ENCODE measurements around the gene EPX. TPM values are rescaled to one million over a fixed set of nuclear protein-coding genes. Genes with fewer than 3 reads are reported as not detected.

Gene EPX
- total RNA-seq, 1 donor from 2014 or later, result not detected

DNA sequence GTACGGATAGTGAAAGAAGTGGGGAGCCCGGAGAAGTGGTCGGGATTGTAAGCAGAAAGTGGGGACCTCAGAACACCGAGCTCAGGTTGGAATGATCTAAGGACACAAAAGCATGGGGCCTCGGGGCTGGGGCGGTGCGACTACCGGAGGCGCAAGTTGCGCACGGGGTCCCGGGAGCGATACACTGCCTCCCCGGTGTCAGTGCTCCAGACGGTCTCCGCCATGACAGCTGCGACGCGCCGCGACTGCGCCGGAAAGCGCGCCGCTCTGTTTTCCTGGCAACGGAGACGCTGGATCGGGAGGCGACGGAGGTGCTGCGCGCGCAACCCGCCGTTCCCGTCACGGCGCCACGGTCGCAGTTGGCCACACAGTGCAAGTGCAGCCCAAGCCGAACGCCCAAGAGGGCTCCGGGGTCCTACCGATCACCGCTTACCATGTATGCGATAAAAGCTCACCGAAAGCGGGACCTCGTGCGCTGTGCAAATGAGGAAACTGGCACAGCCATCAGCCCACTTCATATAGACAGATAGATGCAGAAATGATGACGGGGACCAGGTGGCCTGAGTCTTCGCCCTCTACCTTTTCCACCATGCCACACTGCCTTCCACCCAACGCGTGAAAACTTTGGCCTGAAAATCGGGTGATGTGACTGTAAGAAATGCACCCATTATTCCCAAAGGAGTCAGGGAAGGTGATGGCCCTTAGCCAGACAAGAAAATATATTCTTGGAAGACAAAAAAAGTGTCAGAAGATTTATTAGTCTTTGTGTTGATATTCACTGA is 26.7 kb downstream of the EPX start, which contains the start of gene MKS1:
MKS1 (minus strand) TSS at position 249 of the 782 bp plus-strand sequence; CDS start at position 224, 25 bp downstream.
- peak within 1 kb of the TSS; percentile 64 for H3K4me3 ChIP-seq (ENCODE audit: low read depth, low read length)
- no peak for DNase-seq (ENCODE audit: low read depth)
- TF ChIP-seq, protein P1, sequence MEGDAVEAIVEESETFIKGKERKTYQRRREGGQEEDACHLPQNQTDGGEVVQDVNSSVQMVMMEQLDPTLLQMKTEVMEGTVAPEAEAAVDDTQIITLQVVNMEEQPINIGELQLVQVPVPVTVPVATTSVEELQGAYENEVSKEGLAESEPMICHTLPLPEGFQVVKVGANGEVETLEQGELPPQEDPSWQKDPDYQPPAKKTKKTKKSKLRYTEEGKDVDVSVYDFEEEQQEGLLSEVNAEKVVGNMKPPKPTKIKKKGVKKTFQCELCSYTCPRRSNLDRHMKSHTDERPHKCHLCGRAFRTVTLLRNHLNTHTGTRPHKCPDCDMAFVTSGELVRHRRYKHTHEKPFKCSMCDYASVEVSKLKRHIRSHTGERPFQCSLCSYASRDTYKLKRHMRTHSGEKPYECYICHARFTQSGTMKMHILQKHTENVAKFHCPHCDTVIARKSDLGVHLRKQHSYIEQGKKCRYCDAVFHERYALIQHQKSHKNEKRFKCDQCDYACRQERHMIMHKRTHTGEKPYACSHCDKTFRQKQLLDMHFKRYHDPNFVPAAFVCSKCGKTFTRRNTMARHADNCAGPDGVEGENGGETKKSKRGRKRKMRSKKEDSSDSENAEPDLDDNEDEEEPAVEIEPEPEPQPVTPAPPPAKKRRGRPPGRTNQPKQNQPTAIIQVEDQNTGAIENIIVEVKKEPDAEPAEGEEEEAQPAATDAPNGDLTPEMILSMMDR (conservative IDR thresholded peaks at IDR 0.05; ENCODE audit: low read depth, low read length), result peak; percentile 54

DNA sequence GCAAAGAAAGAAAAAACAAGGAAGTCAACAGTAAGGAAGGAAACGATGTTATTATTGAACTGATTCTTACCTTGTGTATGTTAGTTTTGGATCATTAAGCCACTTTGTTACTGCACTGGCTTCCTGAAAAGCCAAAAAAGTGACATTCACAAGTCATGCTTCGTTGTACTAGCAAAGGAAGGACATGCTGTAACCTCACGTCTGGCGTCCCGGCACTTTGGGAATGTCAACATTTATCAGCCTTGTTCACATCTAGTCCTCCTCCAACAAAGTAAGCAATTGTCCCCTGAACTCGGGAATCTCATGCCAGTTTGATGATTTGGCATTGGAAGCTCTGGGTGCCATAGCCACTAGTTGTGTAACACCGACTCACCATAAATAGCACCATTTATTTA is 27.3 kb downstream of the EPX start:
- H3K4me3 ChIP-seq (ENCODE audit: low read depth, low read length), result peak overlapping the region; percentile 64
- no peak for DNase-seq (ENCODE audit: low read depth)
- TF ChIP-seq, protein P1 (conservative IDR thresholded peaks at IDR 0.05; ENCODE audit: low read depth, low read length), result no peak

DNA sequence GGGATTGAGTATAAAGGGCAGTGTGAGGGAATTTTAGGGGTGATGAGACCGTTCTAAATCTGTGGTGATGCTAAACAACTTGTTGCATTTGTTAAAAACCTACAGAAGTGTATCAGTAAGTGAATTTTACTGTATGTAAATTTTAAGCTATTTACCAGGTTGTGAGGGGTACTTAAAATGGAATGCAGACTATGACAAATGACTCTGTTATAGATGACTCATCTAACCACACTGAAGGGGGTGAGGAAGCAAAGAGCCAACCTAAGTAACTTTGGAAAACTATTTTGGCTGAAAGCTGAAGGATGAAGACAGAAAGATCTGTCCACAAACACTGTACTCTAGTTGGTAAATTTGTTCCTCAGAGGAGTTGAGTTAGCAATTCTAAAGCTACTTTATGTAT is 31.8 kb downstream of the EPX start:
- TF ChIP-seq, protein P1 (conservative IDR thresholded peaks at IDR 0.05; ENCODE audit: low read depth, low read length), result no peak
- no peak for DNase-seq (ENCODE audit: low read depth)
- H3K4me3 ChIP-seq (ENCODE audit: low read depth, low read length), result no peak overlapping the region

DNA sequence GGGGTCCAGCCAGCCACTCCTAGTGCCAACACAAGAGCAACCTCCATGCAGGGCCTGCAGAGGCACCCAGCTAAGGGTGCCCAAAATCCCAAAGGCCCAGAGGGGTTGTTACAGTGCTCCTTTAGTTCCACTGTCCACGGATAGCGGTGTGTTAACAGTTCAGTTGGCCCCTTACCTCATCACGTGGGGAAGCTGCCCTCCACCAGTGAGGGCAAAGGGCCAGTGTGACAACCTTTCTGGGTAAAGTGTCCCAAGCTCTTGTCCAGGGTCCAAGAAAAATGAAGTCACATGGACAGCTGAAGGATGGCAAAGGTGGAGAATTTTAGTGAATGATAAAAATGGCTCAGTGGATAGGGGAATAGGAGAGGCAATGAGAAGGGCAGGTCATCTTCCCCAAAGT is 35.2 kb downstream of the EPX start:
- DNase-seq (ENCODE audit: low read depth), result no peak
- TF ChIP-seq, protein P1 (conservative IDR thresholded peaks at IDR 0.05; ENCODE audit: low read depth, low read length), result no peak
- no peak overlapping the region for H3K4me3 ChIP-seq (ENCODE audit: low read depth, low read length)

DNA sequence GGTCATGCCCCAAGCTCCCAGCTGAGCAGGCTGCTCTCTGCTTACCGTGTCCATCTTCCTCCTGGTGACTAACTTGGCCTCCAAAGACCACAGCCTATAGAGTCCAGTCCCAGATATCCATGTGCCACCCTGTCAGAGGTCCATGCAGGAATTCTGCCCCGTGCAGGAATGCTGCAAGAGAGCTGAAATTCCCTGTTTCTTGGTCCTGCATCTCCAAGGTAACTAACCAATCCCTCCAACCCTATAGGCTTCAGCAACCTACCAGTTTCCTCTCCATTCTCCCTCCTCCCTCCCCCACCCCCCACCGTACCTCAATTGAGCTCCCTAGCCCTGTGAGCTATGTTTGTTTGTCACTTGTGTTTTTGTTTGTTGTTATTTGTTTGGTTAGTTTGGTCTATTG is 36.2 kb downstream of the EPX start:
- no peak for DNase-seq (ENCODE audit: low read depth)
- no peak overlapping the region for H3K4me3 ChIP-seq (ENCODE audit: low read depth, low read length)
- TF ChIP-seq, protein P1 (conservative IDR thresholded peaks at IDR 0.05; ENCODE audit: low read depth, low read length), result no peak

DNA sequence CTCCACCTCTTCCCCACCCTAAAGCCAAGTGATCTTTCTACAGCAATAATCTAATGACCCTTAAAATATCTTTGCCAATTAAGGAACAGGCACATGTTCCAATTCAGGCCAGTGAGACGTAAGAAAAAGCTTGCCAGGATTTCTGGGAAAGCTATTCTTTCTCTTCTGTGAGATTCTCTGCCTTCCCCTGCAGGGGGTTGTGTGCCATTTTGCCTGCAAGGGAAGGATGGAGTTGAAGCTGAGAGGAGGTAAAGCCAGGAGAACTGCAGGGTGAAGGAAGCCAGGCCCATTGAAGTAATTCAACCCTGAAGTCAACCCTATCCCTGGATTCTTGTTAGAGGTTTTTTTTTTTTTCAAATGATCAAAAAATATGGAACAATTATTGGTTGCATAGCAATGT is 36.9 kb downstream of the EPX start:
- DNase-seq (ENCODE audit: low read depth), result no peak
- H3K4me3 ChIP-seq (ENCODE audit: low read depth, low read length), result no peak overlapping the region
- TF ChIP-seq, protein P1 (conservative IDR thresholded peaks at IDR 0.05; ENCODE audit: low read depth, low read length), result no peak

DNA sequence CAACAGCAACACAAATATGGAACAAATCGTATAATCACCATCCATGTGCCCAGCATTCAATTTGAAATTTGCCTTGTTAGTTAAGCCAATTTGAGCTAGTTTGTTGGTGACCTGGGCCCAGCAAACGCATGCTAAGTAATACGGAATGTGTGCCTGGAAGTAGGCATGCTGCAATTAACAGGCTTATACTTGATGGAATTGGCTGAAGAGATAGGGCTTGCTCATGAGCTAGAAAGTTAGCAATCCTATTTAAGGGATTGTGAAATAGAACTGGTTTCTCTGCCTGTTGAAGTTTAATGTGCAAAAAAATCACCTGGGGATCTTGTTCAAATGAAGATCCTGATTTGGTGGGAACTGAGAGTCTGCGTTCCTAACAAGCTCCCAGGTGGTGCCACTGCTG is 37.4 kb downstream of the EPX start:
- no peak for DNase-seq (ENCODE audit: low read depth)
- TF ChIP-seq, protein P1 (conservative IDR thresholded peaks at IDR 0.05; ENCODE audit: low read depth, low read length), result no peak
- H3K4me3 ChIP-seq (ENCODE audit: low read depth, low read length), result no peak overlapping the region

Data from epithelial cell of proximal tubule (primary cell).